ENCODE data around the gene CDH13.

CDH13 gene

GRCh38 chr16:83849421-83849820 is 1222.7 kb downstream of the CDH13 start:
- Histone ChIP-seq H3K27me3 (no peaks in the 10 kb centered on the region), H3K9me3 (no peaks in the 10 kb centered on the region), H3K36me3 (no peaks in the 10 kb centered on the region), H3K4me3 (no peak overlapping the region), H3K4me1 (no peaks in the 10 kb centered on the region), H3K27ac (no peak overlapping the region)
- no peak for TF ChIP-seq CTCF (IDR thresholded peaks at IDR 0.05)
- no peak for DNase-seq
- intact Hi-C loops (cut with DNase I; ENCODE audit: low total_unique reads), result no loop called here

Data from tibial artery (tissue), 4 donors.